ENCODE measurements around the gene UMAD1.

The UMAD1 gene

GRCh38 chr7:7736671-7737070 is 96.1 kb downstream of the UMAD1 start:
- no peak for DNase-seq (ENCODE audit: low spot score)
- ChIA-PET CTCF (interaction anchor here (0.5 kb wide), 1 partner anchor 45 kb away, joined by 3 read pairs; no protein-coding TSS in a partner anchor), POLR2A (ENCODE audit: low non-redundant PET) (no interaction called here)
- H3K27ac ChIP-seq, result no peak overlapping the region
- TF ChIP-seq CTCF (conservative IDR thresholded peaks at IDR 0.05; ENCODE audit: low read depth), result no peak

- no peak for DNase-seq (ENCODE audit: low spot score)
- TF ChIP-seq CTCF (conservative IDR thresholded peaks at IDR 0.05; ENCODE audit: low read depth), result no peak
- ChIA-PET CTCF (no interaction called here), POLR2A (ENCODE audit: low non-redundant PET) (interaction anchor here (0.6 kb wide), 1 partner anchor 12 kb away, joined by 4 read pairs; no protein-coding TSS in a partner anchor)
- no peak overlapping the region for H3K27ac ChIP-seq
Observed at GRCh38 chr7:7737674-7738073, 97.1 kb downstream of the UMAD1 start.

GRCh38 chr7:7738177-7738576 is 97.6 kb downstream of the UMAD1 start:
- H3K27ac ChIP-seq, result no peak overlapping the region
- CTCF ChIA-PET, result no interaction called here
- no peak for TF ChIP-seq CTCF (conservative IDR thresholded peaks at IDR 0.05; ENCODE audit: low read depth)
- POLR2A ChIA-PET (ENCODE audit: low non-redundant PET), result no interaction called here
- DNase-seq (ENCODE audit: low spot score), result no peak

- DNase-seq (ENCODE audit: low spot score), result no peak
- ChIA-PET CTCF (interaction anchor here (0.8 kb wide), 1 partner anchor 12 kb away, joined by 4 read pairs; no protein-coding TSS in a partner anchor), POLR2A (ENCODE audit: low non-redundant PET) (no interaction called here)
- no peak for TF ChIP-seq CTCF (conservative IDR thresholded peaks at IDR 0.05; ENCODE audit: low read depth)
- H3K27ac ChIP-seq, result no peak overlapping the region
Observed at GRCh38 chr7:7738622-7739021, 98.1 kb downstream of the UMAD1 start.

GRCh38 chr7:7739204-7740036 is 98.9 kb downstream of the UMAD1 start:
- no peak for DNase-seq (ENCODE audit: low spot score)
- POLR2A ChIA-PET (ENCODE audit: low non-redundant PET), result no interaction called here
- H3K27ac ChIP-seq, result no peak overlapping the region
- TF ChIP-seq CTCF (conservative IDR thresholded peaks at IDR 0.05; ENCODE audit: low read depth), result no peak
- CTCF ChIA-PET, result interaction anchor here (0.8 kb wide), 1 partner anchor 11 kb away, joined by 4 read pairs; no protein-coding TSS in a partner anchor

GRCh38 chr7:7740037-7740355 is 99.4 kb downstream of the UMAD1 start:
- TF ChIP-seq CTCF (conservative IDR thresholded peaks at IDR 0.05; ENCODE audit: low read depth), result no peak
- POLR2A ChIA-PET (ENCODE audit: low non-redundant PET), result no interaction called here
- CTCF ChIA-PET, result interaction anchor here (0.6 kb wide), 1 partner anchor 221 kb away, joined by 3 read pairs; no protein-coding TSS in a partner anchor
- no peak for DNase-seq (ENCODE audit: low spot score)
- no peak overlapping the region for H3K27ac ChIP-seq
